Measurements from ENCODE around the gene FGR. TPM values are rescaled to one million over a fixed set of nuclear protein-coding genes. Genes with fewer than 3 reads are reported as not detected.

Gene FGR
- total and polyA plus RNA-seq, 7 experiments from 2014 or later, result 0.15 to 246 (median 1.5) TPM

DNA sequence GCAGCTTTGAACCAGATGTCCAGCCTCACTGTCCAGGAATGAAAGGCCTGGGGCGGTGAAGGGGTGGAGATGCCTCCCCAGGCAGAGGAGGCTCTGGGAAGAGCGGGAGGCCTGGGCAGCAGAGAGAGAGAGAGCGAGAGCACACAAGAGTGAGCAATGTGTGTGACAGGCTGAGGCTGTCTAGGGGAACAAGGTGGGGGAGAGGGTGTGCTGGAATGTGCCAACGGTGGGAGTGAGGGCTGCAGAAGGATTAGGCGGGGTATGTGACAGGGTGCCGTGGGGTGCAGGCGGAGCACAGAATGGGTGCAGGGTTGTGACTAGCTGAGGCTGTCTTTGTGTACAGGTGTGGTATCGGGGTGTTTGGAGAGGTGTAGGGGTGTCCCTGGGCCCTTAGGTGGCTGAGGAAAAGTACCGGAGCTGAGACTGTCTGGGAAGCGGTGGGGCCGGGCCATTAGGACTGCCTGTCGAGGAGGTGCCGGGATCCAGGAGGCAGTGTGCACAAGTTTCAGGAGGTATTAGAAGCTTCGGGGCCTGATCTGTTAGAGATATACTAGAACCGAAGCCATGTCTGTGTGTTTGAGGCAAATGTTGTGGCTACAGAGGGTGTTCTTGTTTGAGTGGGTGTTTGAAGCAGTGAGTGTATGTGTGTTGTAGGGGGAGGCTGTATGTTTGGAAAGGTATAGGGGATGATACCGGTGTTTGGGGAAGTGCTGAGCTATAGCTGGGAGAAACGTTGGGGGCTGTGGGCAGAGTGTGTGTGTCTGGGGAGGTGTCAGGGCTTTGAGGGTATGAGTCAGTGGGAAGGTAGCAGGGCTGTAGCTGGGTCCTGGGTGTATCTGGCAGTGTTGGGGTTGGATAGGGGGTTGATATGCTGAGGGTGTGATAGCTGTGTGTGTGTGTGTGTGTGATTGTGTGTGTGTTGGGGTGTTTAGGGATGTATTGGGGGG is 40.1 kb downstream of the FGR start:
- H3K4me1 Mint-ChIP-seq, result peaks cover 6 to 31% (median 10%) of the 10 kb centered on the region in 7 donors
- Histone ChIP-seq H3K4me1 (ENCODE audit: control insufficient read depth in 2 of 2, insufficient read depth in 2 of 2, low read length in 2 of 2) (peaks cover 14 to 40% of the 10 kb centered on the region in 2 donors), H3K9me3 (ENCODE audit: control insufficient read depth in 2 of 3, low read length in 3 of 3) (no peaks in the 10 kb centered on the region), H3K27me3 (ENCODE audit: control insufficient read depth in 2 of 2, insufficient read depth in 2 of 2, low read length in 2 of 2) (no peaks in the 10 kb centered on the region), H3K36me3 (ENCODE audit: control insufficient read depth in 2 of 3, insufficient read depth in 3 of 3, low read length in 3 of 3) (peaks cover 0 to 22% (median 0%) of the 10 kb centered on the region in 3 experiments), H3K4me3 (ENCODE audit: low read length) (no peak overlapping the region), H3K27ac (ENCODE audit: low read depth, low read length) (no peak overlapping the region)
- H3K27ac Mint-ChIP-seq, result no peak overlapping the region
- ATAC-seq (peak; percentile 36), DNase-seq (no peak)
- intact Hi-C loops (cut with micrococcal nuclease), result loop anchor here in 1 of 2 donors (2.0 kb wide), 1 partner anchor 18 kb away; no protein-coding TSS in a partner anchor
- ChIA-PET CTCF (interaction anchor here (1.4 to 1.5 kb wide), 2 partner anchors 27 to 192 kb away, joined by 4 to 7 read pairs; no protein-coding TSS in a partner anchor), POLR2A (interaction anchor here (0.6 to 2.1 kb wide), 7 partner anchors 11 to 315 kb away, joined by 3 to 6 read pairs (median 6); no protein-coding TSS in a partner anchor)
- no peak overlapping the region for H3K4me3 Mint-ChIP-seq
- no peaks in the 10 kb centered on the region for H3K27me3 Mint-ChIP-seq
- peaks cover 0 to 2% (median 0%) of the 10 kb centered on the region in 5 donors for H3K36me3 Mint-ChIP-seq
- peaks cover 0 to 2% (median 0%) of the 10 kb centered on the region in 11 donors for H3K9me3 Mint-ChIP-seq

DNA sequence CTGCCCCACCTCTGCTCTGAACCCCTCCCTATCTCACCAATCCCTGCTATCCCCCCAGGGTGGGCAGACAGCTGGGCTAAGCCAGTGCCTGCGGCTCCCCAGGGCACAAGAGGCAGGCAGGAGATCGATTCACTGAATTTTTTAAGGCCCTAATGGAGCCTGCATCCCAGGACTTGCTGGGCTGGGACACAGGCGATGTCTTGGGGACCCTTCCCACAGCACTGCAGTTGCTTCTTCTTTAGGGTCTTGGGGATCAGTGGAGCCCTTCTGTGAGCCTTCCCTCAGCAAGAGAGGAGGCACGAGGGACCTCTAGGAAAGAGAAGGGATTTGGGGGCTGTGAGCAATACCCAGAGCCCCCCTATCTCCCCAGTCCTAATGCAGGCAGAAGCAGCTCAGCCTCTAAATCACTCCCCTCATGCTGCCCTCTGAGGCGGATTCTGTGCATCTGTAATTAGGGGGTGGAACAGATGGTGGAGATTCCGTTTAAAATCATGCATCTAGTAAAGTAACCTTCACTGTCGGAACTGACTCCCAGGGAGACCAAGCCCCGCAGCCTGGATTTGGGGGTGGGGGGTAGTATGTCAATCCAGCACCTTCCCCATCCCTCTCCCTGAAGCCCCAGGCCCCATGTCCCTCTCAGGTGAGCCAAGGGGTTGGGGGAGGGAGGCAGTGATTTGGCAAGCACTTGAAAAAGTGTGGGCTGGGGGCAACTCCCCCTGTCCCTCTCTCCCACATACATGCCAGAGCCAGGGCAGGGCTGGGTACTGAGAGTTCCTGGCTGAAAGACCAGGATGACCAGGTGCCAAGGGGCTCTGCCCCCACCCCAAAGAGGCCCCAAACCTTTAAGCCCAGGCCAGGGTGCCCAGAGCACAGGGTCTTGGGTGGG is 41.1 kb downstream of the FGR start:
- H3K27ac Mint-ChIP-seq, result no peak overlapping the region
- ChIA-PET CTCF (interaction anchor here (0.6 to 1.4 kb wide), 3 partner anchors 26 to 210 kb away, joined by 3 to 4 read pairs (median 3); no protein-coding TSS in a partner anchor), POLR2A (no interaction called here)
- H3K4me3 Mint-ChIP-seq, result no peak overlapping the region
- H3K4me1 ChIP-seq (ENCODE audit: control insufficient read depth in 2 of 2, insufficient read depth in 2 of 2, low read length in 2 of 2), result peaks cover 14 to 31% of the 10 kb centered on the region in 2 donors
- intact Hi-C loops (cut with micrococcal nuclease), result loop anchor here in 1 of 2 donors (2.0 kb wide), 1 partner anchor 17 kb away; no protein-coding TSS in a partner anchor
- peaks cover 0 to 2% (median 0%) of the 10 kb centered on the region in 5 donors for H3K36me3 Mint-ChIP-seq
- no peak for DNase-seq
- H3K4me3 ChIP-seq (ENCODE audit: low read length), result no peak overlapping the region
- H3K4me1 Mint-ChIP-seq, result peaks cover 0 to 22% (median 4%) of the 10 kb centered on the region in 7 donors
- H3K27ac ChIP-seq (ENCODE audit: low read depth, low read length), result no peak overlapping the region
- H3K9me3 Mint-ChIP-seq, result peaks cover 0 to 2% (median 0%) of the 10 kb centered on the region in 11 donors
- H3K9me3 ChIP-seq (ENCODE audit: control insufficient read depth in 2 of 3, low read length in 3 of 3), result no peaks in the 10 kb centered on the region
- no peak for ATAC-seq
- no peaks in the 10 kb centered on the region for H3K27me3 Mint-ChIP-seq
- H3K36me3 ChIP-seq (ENCODE audit: control insufficient read depth in 2 of 3, insufficient read depth in 3 of 3, low read length in 3 of 3), result peaks cover 0 to 27% (median 0%) of the 10 kb centered on the region in 3 experiments
- no peaks in the 10 kb centered on the region for H3K27me3 ChIP-seq (ENCODE audit: control insufficient read depth in 2 of 2, insufficient read depth in 2 of 2, low read length in 2 of 2)

DNA sequence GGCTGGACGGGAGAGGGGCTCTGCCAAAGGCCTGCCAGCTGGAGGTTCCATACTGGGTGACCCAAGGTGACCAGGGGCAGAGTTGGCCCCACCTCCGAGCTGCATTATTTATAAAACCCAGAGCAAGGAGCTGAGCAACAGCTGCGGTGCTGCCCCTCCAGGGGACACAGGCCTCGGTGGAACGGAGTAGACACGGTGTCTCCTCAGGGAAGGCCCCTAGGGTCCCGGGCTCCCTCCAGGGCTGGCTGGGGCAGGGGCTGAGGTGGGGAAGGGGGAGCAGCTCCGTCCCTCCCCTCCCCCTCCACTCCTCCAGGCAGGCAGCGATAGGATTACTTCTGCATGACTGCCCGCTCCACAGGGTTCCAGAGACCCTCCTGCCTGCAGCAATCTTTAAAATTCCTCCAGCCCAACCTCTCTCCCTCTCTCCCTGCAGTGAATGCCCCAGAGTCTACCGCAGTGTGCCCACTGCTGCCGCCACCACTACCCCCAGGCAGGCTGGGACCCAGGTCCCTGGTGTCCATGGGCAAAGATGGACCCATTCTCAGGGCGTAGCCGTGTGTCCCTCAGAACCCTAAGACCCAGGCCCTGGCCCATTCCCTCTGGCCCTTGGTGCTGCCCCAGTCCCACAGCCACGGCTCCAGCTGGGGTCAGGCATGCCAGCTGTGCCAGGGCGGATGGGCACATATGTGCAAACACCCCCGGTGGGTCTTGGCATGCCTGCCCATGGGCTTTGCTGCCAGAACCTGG is 41.9 kb downstream of the FGR start:
- ChIA-PET CTCF (interaction anchor here (0.6 to 0.8 kb wide), 4 partner anchors 35 to 209 kb away, joined by 3 read pairs; no protein-coding TSS in a partner anchor), POLR2A (no interaction called here)
- Histone ChIP-seq H3K27ac (ENCODE audit: low read depth, low read length) (no peak overlapping the region), H3K36me3 (ENCODE audit: control insufficient read depth in 2 of 3, insufficient read depth in 3 of 3, low read length in 3 of 3) (peaks cover 0 to 32% (median 0%) of the 10 kb centered on the region in 3 experiments), H3K4me3 (ENCODE audit: low read length) (no peak overlapping the region), H3K27me3 (ENCODE audit: control insufficient read depth in 2 of 2, insufficient read depth in 2 of 2, low read length in 2 of 2) (no peaks in the 10 kb centered on the region), H3K4me1 (ENCODE audit: control insufficient read depth in 2 of 2, insufficient read depth in 2 of 2, low read length in 2 of 2) (peaks cover 14 to 24% of the 10 kb centered on the region in 2 donors), H3K9me3 (ENCODE audit: control insufficient read depth in 2 of 3, low read length in 3 of 3) (no peaks in the 10 kb centered on the region)
- Mint-ChIP-seq H3K4me3 (no peak overlapping the region), H3K27ac (no peak overlapping the region), H3K36me3 (peaks cover 0 to 2% (median 0%) of the 10 kb centered on the region in 5 donors), H3K9me3 (peaks cover 0 to 2% (median 0%) of the 10 kb centered on the region in 11 donors), H3K4me1 (peaks cover 0 to 15% (median 0%) of the 10 kb centered on the region in 7 donors), H3K27me3 (no peaks in the 10 kb centered on the region)
- intact Hi-C loops (cut with micrococcal nuclease), result no loop called here
- no peak for ATAC-seq
- no peak for DNase-seq

GRCh38 chr1:27592232-27592930 is 42.6 kb downstream of the FGR start:
- Mint-ChIP-seq H3K4me1 (peaks cover 0 to 8% (median 0%) of the 10 kb centered on the region in 7 donors), H3K4me3 (no peak overlapping the region), H3K27me3 (no peaks in the 10 kb centered on the region), H3K9me3 (peaks cover 0 to 2% (median 0%) of the 10 kb centered on the region in 11 donors), H3K27ac (no peak overlapping the region), H3K36me3 (no peaks in the 10 kb centered on the region)
- H3K4me1 ChIP-seq (ENCODE audit: control insufficient read depth in 2 of 2, insufficient read depth in 2 of 2, low read length in 2 of 2), result peaks cover 14 to 17% of the 10 kb centered on the region in 2 donors
- ATAC-seq (no peak), DNase-seq (no peak)
- H3K27ac ChIP-seq (ENCODE audit: low read depth, low read length), result no peak overlapping the region
- H3K27me3 ChIP-seq (ENCODE audit: control insufficient read depth in 2 of 2, insufficient read depth in 2 of 2, low read length in 2 of 2), result no peaks in the 10 kb centered on the region
- POLR2A ChIA-PET, result interaction anchor here (0.6 kb wide), 1 partner anchor 1416 kb away, joined by 3 read pairs; no protein-coding TSS in a partner anchor
- intact Hi-C loops (cut with micrococcal nuclease), result no loop called here
- CTCF ChIA-PET, result interaction anchor here (0.7 to 0.9 kb wide), 3 partner anchors 35 to 195 kb away, joined by 3 to 4 read pairs (median 3); no protein-coding TSS in a partner anchor
- H3K9me3 ChIP-seq (ENCODE audit: control insufficient read depth in 2 of 3, low read length in 3 of 3), result no peaks in the 10 kb centered on the region
- H3K36me3 ChIP-seq (ENCODE audit: control insufficient read depth in 2 of 3, insufficient read depth in 3 of 3, low read length in 3 of 3), result peaks cover 0 to 32% (median 0%) of the 10 kb centered on the region in 3 experiments
- H3K4me3 ChIP-seq (ENCODE audit: low read length), result no peak overlapping the region

DNA sequence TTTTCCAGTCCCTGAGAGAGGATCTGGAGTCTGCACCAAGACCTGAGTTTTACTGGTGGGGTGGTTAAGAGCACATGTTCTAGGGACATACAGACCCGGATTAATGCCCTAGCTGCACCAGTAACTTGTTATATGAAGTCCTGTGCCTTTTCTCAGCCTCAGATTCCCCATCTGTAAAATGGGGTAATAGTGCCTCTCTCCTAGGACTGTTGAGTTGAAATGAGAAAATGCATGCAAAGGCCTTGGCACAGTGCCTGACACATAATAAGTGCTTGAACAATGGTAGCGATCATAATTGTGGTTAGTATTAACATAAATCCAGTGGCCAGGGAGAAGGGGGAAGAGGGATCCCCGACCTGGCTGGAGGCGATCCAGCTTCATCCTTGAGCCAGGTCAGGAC is 43.4 kb downstream of the FGR start:
- no peaks in the 10 kb centered on the region for H3K9me3 ChIP-seq (ENCODE audit: control insufficient read depth in 2 of 3, low read length in 3 of 3)
- CTCF ChIA-PET, result interaction anchor here (0.6 to 0.9 kb wide), 3 partner anchors 68 to 953 kb away, joined by 3 to 4 read pairs (median 3); no protein-coding TSS in a partner anchor
- ATAC-seq, result no peak

More for the DNA sequence above, 43.4 kb downstream of the FGR start:
- H3K27ac ChIP-seq (ENCODE audit: low read depth, low read length), result no peak overlapping the region
- H3K4me3 Mint-ChIP-seq, result no peak overlapping the region
- H3K4me1 Mint-ChIP-seq, result peaks cover 0 to 8% (median 0%) of the 10 kb centered on the region in 7 donors
- no peak overlapping the region for H3K27ac Mint-ChIP-seq
- H3K36me3 Mint-ChIP-seq, result no peaks in the 10 kb centered on the region
- POLR2A ChIA-PET, result interaction anchor here (0.6 kb wide), 1 partner anchor 1415 kb away, joined by 3 read pairs; no protein-coding TSS in a partner anchor
- no peaks in the 10 kb centered on the region for H3K27me3 Mint-ChIP-seq
- peaks cover 14% of the 10 kb centered on the region in 2 donors for H3K4me1 ChIP-seq (ENCODE audit: control insufficient read depth in 2 of 2, insufficient read depth in 2 of 2, low read length in 2 of 2)
- no peak overlapping the region for H3K4me3 ChIP-seq (ENCODE audit: low read length)
- H3K9me3 Mint-ChIP-seq, result peaks cover 0 to 2% (median 0%) of the 10 kb centered on the region in 11 donors
- no peaks in the 10 kb centered on the region for H3K27me3 ChIP-seq (ENCODE audit: control insufficient read depth in 2 of 2, insufficient read depth in 2 of 2, low read length in 2 of 2)
- intact Hi-C loops (cut with micrococcal nuclease), result no loop called here
- DNase-seq, result no peak
- H3K36me3 ChIP-seq (ENCODE audit: control insufficient read depth in 2 of 3, insufficient read depth in 3 of 3, low read length in 3 of 3), result peaks cover 0 to 32% (median 0%) of the 10 kb centered on the region in 3 experiments

Measured in naive thymus-derived CD4-positive, alpha-beta T cell (primary cell).